ENCODE data around the gene FYN. TPM values are rescaled to one million over a fixed set of nuclear protein-coding genes. Genes with fewer than 3 reads are reported as not detected.

The FYN gene
- total RNA-seq, 1 donor = 106 TPM

GRCh38 chr6:111812060-111813038 is 60.9 kb downstream of the FYN start:
- Histone ChIP-seq H3K36me3 (ENCODE audit: insufficient read depth, low read length) (no peaks in the 10 kb centered on the region), H3K4me1 (ENCODE audit: insufficient read depth, low read length) (peaks cover 26% of the 10 kb centered on the region), H2AFZ (ENCODE audit: low read length) (no peak overlapping the region), H3K79me2 (ENCODE audit: insufficient read depth, low read length) (peaks cover 66% of the 10 kb centered on the region), H3K27me3 (ENCODE audit: insufficient read depth, low read length) (no peaks in the 10 kb centered on the region), H3K27ac (ENCODE audit: low read depth, low read length) (peak overlapping the region; percentile 68), H3K4me2 (ENCODE audit: insufficient read depth, low read length) (peak overlapping the region; percentile 34), H3K9me3 (ENCODE audit: low read depth, low read length) (no peaks in the 10 kb centered on the region), H4K20me1 (ENCODE audit: insufficient read depth, low read length) (no peaks in the 10 kb centered on the region), H3K4me3 (ENCODE audit: insufficient read depth, low read length) (no peak overlapping the region)
- no peak for TF ChIP-seq CTCF (IDR thresholded peaks at IDR 0.05; ENCODE audit: extremely low read depth, low read depth, low read length)
- DNase-seq (ENCODE audit: insufficient read length, low spot score, missing footprints) = no peak

- no peak overlapping the region for H2AFZ ChIP-seq (ENCODE audit: low read length)
- no peak for DNase-seq (ENCODE audit: insufficient read length, low spot score, missing footprints)
- no peaks in the 10 kb centered on the region for H3K27me3 ChIP-seq (ENCODE audit: insufficient read depth, low read length)
- no peak overlapping the region for H3K4me3 ChIP-seq (ENCODE audit: insufficient read depth, low read length)
- H3K4me2 ChIP-seq (ENCODE audit: insufficient read depth, low read length) = no peak overlapping the region
- H3K36me3 ChIP-seq (ENCODE audit: insufficient read depth, low read length) = no peaks in the 10 kb centered on the region
- peak overlapping the region; percentile 15 for H3K27ac ChIP-seq (ENCODE audit: low read depth, low read length)
- no peaks in the 10 kb centered on the region for H4K20me1 ChIP-seq (ENCODE audit: insufficient read depth, low read length)
- peaks cover 44% of the 10 kb centered on the region for H3K4me1 ChIP-seq (ENCODE audit: insufficient read depth, low read length)
- TF ChIP-seq CTCF (IDR thresholded peaks at IDR 0.05; ENCODE audit: extremely low read depth, low read depth, low read length) = no peak
- peaks cover 65% of the 10 kb centered on the region for H3K79me2 ChIP-seq (ENCODE audit: insufficient read depth, low read length)
- H3K9me3 ChIP-seq (ENCODE audit: low read depth, low read length) = no peaks in the 10 kb centered on the region
Measured at GRCh38 chr6:111810294-111811131, 62.7 kb downstream of the FYN start.

- Histone ChIP-seq H3K9me3 (ENCODE audit: low read depth, low read length) (no peaks in the 10 kb centered on the region), H3K36me3 (ENCODE audit: insufficient read depth, low read length) (no peaks in the 10 kb centered on the region), H3K4me3 (ENCODE audit: insufficient read depth, low read length) (no peak overlapping the region), H2AFZ (ENCODE audit: low read length) (no peak overlapping the region), H3K27ac (ENCODE audit: low read depth, low read length) (peak overlapping the region; percentile 15), H3K79me2 (ENCODE audit: insufficient read depth, low read length) (peaks cover 62% of the 10 kb centered on the region), H4K20me1 (ENCODE audit: insufficient read depth, low read length) (no peaks in the 10 kb centered on the region), H3K27me3 (ENCODE audit: insufficient read depth, low read length) (no peaks in the 10 kb centered on the region), H3K4me2 (ENCODE audit: insufficient read depth, low read length) (no peak overlapping the region), H3K4me1 (ENCODE audit: insufficient read depth, low read length) (peaks cover 52% of the 10 kb centered on the region)
- no peak for TF ChIP-seq CTCF (IDR thresholded peaks at IDR 0.05; ENCODE audit: extremely low read depth, low read depth, low read length)
- DNase-seq (ENCODE audit: insufficient read length, low spot score, missing footprints) = no peak
Measured at GRCh38 chr6:111809766-111810165, 63.5 kb downstream of the FYN start.
